Posterior cingulate gyrus (tissue), 11 donors: ENCODE measurements around the gene HOMER3.
"Not testable (repeated sequence)": the region's sequence is repeated elsewhere in the genome, so short reads cannot be mapped to it uniquely, and the experiment has no call there.

ENCODE experiments used
- DNase-seq, 10 donors: peaks; one replicate each; pipeline versions ENCODE4 v3.0.0 to v3.0.0-alpha.2; 2020 to 2021; ENCODE audit warnings: mixed read lengths in 3 of 10
- intact Hi-C: fragments of 100-400 bp; cut with DNase I; formaldehyde crosslinking; loops from one replicate; pipeline ENCODE4 v1.15.1; 2023

The HOMER3 gene

GRCh38 chr19:18904334-18905057 lies 36.5 kb downstream of the HOMER3 start:
- DNase-seq, result peak; percentile 17 to 91 (median 61)
- intact Hi-C loops, result no loop called here

- intact Hi-C loops, result no loop called here
- peak in 1 of 10 donors; percentile 81 for DNase-seq
Measured at GRCh38 chr19:18903156-18904037, 37.6 kb downstream of the HOMER3 start.

DNA sequence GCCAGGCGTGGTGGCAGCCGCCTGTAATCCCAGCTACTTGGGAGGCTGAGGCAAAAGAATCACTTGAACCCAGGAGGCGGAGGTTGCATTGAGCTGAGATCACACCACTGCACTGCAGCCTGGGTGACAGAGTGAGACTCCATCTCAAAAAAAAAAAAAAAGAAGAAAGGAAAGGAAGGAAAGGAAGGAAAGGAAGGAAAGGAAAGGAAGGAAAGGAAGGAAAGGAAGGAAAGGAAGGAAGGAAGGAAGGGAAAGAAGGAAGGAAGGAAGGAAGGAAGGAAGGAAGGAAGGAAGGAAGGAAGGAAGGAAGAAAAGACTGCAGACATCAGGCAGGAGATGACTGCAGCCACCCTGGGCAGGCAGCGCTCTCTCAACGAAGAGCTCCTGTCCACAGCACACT lies 38.5 kb downstream of the HOMER3 start:
- intact Hi-C loops, result not testable (repeated sequence)

GRCh38 chr19:18901491-18901890 lies 39.5 kb downstream of the HOMER3 start:
- no peak for DNase-seq
- intact Hi-C loops, result no loop called here

More for the DNA sequence above, 38.5 kb downstream of the HOMER3 start:
- DNase-seq, result not testable (repeated sequence)

DNA sequence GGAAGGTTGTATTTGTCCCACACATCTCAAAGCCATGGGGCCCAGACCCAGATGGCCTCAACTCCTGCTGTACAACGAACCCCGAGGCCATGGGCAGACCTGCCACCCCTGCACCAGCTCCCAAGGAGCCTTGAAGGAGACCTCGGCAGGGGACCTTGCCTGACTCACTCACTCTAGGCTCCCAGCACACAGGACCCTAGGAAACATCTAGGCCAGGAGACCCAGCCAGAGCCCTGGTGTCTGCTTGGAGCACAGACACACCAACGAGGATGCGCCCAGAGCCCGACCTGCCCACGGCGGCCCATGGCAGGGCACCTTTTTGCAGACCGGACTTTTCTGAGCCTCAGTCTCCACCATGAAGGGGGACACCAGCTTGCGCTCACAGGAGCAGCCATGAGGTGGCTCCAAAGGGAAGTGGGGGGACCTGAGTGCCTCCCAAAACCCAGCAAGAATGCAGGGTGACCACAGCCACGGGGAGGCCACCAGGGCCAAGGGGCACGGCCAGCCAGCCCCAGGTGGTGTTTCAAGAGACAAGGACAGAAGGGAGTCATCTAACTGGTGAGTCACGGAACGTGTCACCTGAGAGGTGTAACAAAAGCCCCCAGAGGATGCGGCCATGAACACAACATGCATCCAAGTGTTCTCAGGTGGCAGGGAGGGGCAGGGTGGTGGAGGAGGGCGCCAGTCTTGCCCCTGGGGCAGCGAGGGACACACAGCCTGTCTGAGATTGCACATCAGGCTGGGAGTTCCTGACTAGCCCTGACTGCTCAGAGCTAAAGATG lies 40.1 kb downstream of the HOMER3 start:
- DNase-seq, result peak in 1 of 10 donors; percentile 75
- intact Hi-C loops, result no loop called here

- intact Hi-C loops, result no loop called here
Measured at GRCh38 chr19:18899624-18900560, 41.1 kb downstream of the HOMER3 start.

DNA sequence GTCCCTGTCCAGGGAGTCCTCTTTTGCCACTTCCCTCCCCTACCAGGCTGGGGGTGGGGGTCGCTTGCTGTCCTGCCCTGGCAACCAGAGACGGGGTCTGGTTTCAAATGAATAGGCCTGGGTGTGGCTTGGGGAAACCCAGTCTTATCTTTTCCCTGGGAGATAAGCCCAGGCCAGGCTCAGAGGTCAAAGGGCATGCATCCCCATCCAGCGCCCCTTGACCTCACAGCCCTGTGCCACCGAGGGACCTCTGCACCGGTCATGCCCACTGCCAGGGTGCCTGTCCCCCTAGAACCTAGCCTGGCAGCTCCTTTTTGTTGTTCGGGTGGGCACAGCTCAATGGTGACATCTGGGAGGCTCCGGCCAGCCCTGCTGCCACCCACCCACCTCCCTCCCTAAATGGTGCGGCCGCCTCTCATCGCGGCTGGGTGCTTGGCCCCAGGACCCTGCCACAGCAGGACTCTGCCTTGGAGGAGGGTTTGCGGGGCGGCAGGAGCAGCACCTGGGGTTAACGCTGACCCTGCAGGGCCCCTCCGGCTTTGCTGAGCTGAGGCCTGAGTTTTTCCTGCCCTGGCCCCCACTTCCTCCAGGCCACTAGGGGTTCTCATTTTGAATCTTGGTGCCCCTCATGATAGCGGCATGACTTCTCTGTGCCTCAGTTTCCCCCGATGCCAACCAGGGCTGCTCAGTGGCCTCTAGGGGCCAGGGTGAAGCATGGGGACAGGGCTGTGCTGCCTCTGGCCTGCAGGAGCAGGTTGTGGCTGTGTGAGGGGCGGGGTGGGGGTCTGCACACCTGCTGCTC lies 42.2 kb downstream of the HOMER3 start:
- DNase-seq, result no peak
- intact Hi-C loops, result no loop called here

More at GRCh38 chr19:18899624-18900560, 41.1 kb downstream of the HOMER3 start:
- peak in 1 of 10 donors; percentile 69 for DNase-seq

DNA sequence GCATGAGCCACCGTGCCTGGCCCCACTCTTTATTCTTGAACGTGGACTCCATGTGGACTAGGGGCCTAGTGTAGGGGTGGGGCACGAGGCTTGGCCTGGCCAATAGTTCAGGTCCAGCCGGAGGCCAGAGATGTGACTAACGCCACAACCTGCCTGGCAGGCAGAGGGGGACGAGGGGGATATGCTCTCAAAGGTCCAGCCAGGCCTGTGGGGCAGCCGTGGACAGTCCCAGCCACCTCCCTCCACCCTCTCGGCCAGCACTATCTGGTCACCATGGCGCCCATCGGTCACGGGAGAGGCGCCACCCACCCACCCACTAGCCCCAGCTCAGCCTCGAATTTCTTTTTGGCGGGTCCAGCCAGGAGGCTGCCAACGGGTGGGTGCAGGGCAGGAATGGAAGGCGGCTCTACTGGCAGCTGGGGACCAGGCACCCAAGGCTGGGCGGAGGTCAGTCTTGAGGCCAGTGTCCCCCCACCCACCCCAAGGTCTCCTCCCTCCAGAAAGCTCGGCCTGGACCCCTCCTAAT lies 42.9 kb downstream of the HOMER3 start:
- DNase-seq, result no peak
- intact Hi-C loops, result no loop called here

- no peak for DNase-seq
- intact Hi-C loops, result no loop called here
Measured at GRCh38 chr19:18897094-18898029, 43.7 kb downstream of the HOMER3 start.

DNA sequence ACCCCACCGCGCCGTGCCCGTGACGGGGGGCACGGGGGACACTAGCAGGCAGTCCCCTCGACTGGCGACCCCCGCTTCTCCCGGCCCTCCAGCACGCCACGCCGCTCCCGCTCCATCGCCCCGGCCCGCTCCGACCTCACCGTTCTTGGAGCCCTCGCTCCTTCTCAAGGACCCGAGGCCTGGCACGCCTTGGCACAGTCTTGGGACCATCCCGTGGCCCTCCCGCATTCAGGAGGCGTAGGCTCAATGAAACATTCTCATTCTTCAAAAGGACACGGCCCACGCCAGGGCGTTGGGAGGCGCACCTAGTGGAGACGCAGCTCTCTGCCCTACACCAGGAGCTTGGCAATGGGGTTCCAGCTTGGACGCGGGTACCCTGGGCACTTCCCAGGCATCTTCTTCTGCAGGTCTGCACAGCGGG lies 44.6 kb downstream of the HOMER3 start:
- peak in 8 of 10 donors; percentile 33 to 92 (median 54) for DNase-seq
- intact Hi-C loops, result no loop called here

- intact Hi-C loops, result no loop called here
- peak in 5 of 10 donors; percentile 37 to 95 (median 71) for DNase-seq
Measured at GRCh38 chr19:18895824-18896341, 45.1 kb downstream of the HOMER3 start, which contains the start of gene CERS1. CERS1 (minus strand) TSS chr19:18896158; CDS start chr19:18896072, 86 bp downstream.

DNA sequence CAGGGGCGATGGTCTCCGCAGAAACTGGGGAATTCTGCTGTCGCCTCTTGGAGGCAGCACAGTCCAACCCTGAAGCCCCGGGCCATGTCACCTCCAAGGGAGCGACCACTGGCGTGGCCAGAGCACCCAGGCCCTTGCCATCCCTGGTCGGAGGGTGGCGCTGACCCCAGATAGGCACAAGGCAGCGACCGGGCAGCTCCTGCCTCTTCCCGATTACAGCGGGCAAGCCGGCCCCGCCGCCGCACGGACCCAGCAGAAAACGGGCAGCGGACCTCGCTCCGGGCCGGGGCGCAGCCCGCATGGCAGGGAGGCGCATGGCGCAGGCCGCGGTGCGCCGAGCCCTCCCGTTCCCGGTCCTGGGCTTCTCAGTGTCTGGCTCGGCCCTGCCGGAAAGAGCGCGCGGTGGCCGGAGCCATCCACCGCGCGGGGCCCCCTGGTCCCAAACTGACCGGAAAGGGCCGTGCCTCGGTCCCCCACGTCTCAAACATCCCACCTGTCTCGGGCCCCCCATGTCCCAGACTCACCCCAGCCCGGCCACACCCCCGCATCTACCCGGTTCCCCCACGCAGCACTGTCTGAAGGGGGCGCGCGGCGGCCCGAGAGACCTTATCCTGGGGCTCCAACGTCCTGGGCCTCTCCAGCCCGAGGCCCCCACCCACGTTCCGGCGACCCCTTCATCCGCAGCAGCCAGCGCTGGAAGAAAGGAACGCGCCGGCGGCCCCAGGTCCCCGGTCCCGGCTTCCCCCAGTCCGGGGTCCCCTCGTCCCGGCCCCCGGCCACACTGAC lies 45.8 kb downstream of the HOMER3 start:
- DNase-seq, result peak; percentile 76 to 98 (median 84)
- intact Hi-C loops, result no loop called here

- peak; percentile 91 to 99 (median 94) for DNase-seq
- intact Hi-C loops, result no loop called here
Measured at GRCh38 chr19:18894254-18895037, 46.6 kb downstream of the HOMER3 start.

- peak in 2 of 10 donors; percentile 27 to 89 for DNase-seq
- intact Hi-C loops, result no loop called here
Measured at GRCh38 chr19:18893587-18894253, 47.3 kb downstream of the HOMER3 start.
